HepG2 (cell line): ENCODE results near the gene SDK1. TPM values are rescaled to one million over a fixed set of nuclear protein-coding genes. Genes with fewer than 3 reads are reported as not detected.

Source experiments
- ATAC-seq: fragments of 200-7000 bp; cut with Tn5 transposase; 3 replicates; pipeline ENCODE4 v1.9.1; 2020; ENCODE audit warnings: mild to moderate bottlenecking, moderate library complexity
- BruUV-seq: library from RNA; stranded (reverse); fragments of 400-500 nt; replicated peaks from 2 replicates; lab custom pipeline; 2021; lab: Mats Ljungman, UMichigan
- CTCF ChIA-PET: fragments of 300-600 bp; formaldehyde crosslinking; extraction: SDS; loops from one replicate; lab custom pipeline; 2021; ENCODE audit warnings: low total read pairs, inconsistent platforms, low intra/inter-chr PET ratio; lab: Yijun Ruan, JAX
- POLR2A ChIA-PET: fragments of 350-600 bp; sonication (Branson Sonifier 250); formaldehyde crosslinking; loops from one replicate; lab custom pipeline; 2020; ENCODE audit warnings: antibody characterized with exemption, inconsistent platforms; lab: Yijun Ruan, JAX
- DNase-seq: peaks from one replicate; pipeline ENCODE4 v3.0.0-alpha.2; 2015; ENCODE audit warnings: low spot score
- FAIRE-seq: peaks from 3 replicates; lab custom pipeline; 2011; peaks lifted over from hg19 to GRCh38; lab: Jason Lieb, UNC
- H2AFZ ChIP-seq: one replicate; pipeline ENCODE4 v1.6.1; 2011; ENCODE audit warnings: low read length, inconsistent platforms
- H3K27ac ChIP-seq: fragments of 300-600 bp; 3 replicates; pipeline ENCODE4 v1.8.0; 2011; ENCODE audit warnings: mixed run types, mild to moderate bottlenecking, mixed read lengths, low read length, inconsistent platforms; ENCODE audit not compliant: insufficient read depth; ENCODE audit errors: extremely low read length
- H3K27me3 ChIP-seq, 2 experiments: fragments of 200-600 bp in 1 of 2; 2 replicates in 1 of 2; 3 replicates in 1 of 2; pipeline versions ENCODE4 v1.6.0 to v1.8.0; 2011; ENCODE audit warnings: low read length in 2 of 2, mild to moderate bottlenecking in 2 of 2, moderate library complexity in 2 of 2, inconsistent platforms in 1 of 2; ENCODE audit not compliant: insufficient read depth in 2 of 2, control insufficient read depth in 1 of 2
- H3K36me3 ChIP-seq, 2 experiments: fragments of 200-600 bp in 1 of 2; replicated peaks in 1 of 2; 2 replicates in 1 of 2; 3 replicates in 1 of 2; pipeline versions ENCODE4 v1.5.1 to v1.8.0; 2011; ENCODE audit warnings: low read length in 2 of 2, inconsistent platforms in 1 of 2; ENCODE audit not compliant: insufficient read depth in 2 of 2, control insufficient read depth in 1 of 2
- H3K4me1 ChIP-seq: 2 replicates; pipeline ENCODE4 v1.5.1; 2012; ENCODE audit warnings: low read length, inconsistent platforms; ENCODE audit not compliant: insufficient read depth
- H3K4me2 ChIP-seq: 2 replicates; pipeline ENCODE4 v1.6.0; 2011; ENCODE audit warnings: low read depth, low read length, inconsistent platforms
- H3K4me3 ChIP-seq, 3 experiments: fragments of 200-600 bp in 1 of 3; sonication (generic), shearing (Covaris generic) in 1 of 3; replicated peaks in 1 of 3; 2 replicates each; pipeline ENCODE4 v1.5.1; 2011 to 2016; ENCODE audit warnings: low read length in 3 of 3, inconsistent platforms in 2 of 3, low read depth in 2 of 3, mild to moderate bottlenecking in 2 of 3, control low read depth in 1 of 3, mixed read lengths in 1 of 3; ENCODE audit not compliant: insufficient read depth in 1 of 3
- H3K79me2 ChIP-seq: one replicate; pipeline ENCODE4 v1.6.1; 2011; ENCODE audit warnings: low read length, inconsistent platforms; ENCODE audit not compliant: insufficient read depth
- H3K9ac ChIP-seq: 2 replicates; pipeline ENCODE4 v1.6.0; 2011; ENCODE audit warnings: mild to moderate bottlenecking, low read depth, low read length, inconsistent platforms; ENCODE audit not compliant: insufficient read depth
- H3K9me3 ChIP-seq: 2 replicates; pipeline ENCODE4 v1.5.1; 2012; ENCODE audit warnings: mild to moderate bottlenecking, low read length
- H4K20me1 ChIP-seq: 2 replicates; pipeline ENCODE4 v1.6.0; 2011; ENCODE audit warnings: inconsistent platforms, mild to moderate bottlenecking, low read length, moderate library complexity; ENCODE audit not compliant: insufficient read depth
- FOXA1 ChIP-seq, 2 experiments: fragments of 450-650 bp in 1 of 2; sonication (generic) in 1 of 2; formaldehyde crosslinking in 1 of 2; IDR thresholded peaks; 2 replicates each; pipeline versions ENCODE4 v1.4.0 to v1.6.1; 2016 to 2020; ENCODE audit warnings: missing genetic modification reagents in 1 of 2
- HOXA9 ChIP-seq: sonication (generic); formaldehyde crosslinking; IDR thresholded peaks from 2 replicates; pipeline ENCODE4 v1.8.1; 2022; ENCODE audit warnings: missing genetic modification reagents, mild to moderate bottlenecking, moderate library complexity, borderline replicate concordance
- NFE2L1 ChIP-seq: sonication (generic); formaldehyde crosslinking; IDR thresholded peaks from 2 replicates; pipeline ENCODE4 v1.4.0; 2020; ENCODE audit warnings: missing genetic modification reagents, mild to moderate bottlenecking, borderline replicate concordance
- PHF5A ChIP-seq: IDR thresholded peaks from one replicate; pipeline ENCODE4 v1.6.1; 2018; ENCODE audit warnings: low read depth, missing genetic modification reagents; ENCODE audit not compliant: unreplicated experiment
- RBFOX2 ChIP-seq: fragments of 200-400 bp; formaldehyde crosslinking; IDR thresholded peaks from 2 replicates; pipeline ENCODE4 v1.6.1; 2017; ENCODE audit warnings: low read depth, mild to moderate bottlenecking, low read length
- ZBTB3 ChIP-seq: sonication (generic); formaldehyde crosslinking; IDR thresholded peaks from 2 replicates; pipeline ENCODE4 v1.4.0; 2020; ENCODE audit warnings: low read depth, mild to moderate bottlenecking, moderate library complexity, missing genetic modification reagents, borderline replicate concordance
- ZBTB38 ChIP-seq: sonication (generic); formaldehyde crosslinking; IDR thresholded peaks from 2 replicates; pipeline ENCODE4 v1.5.1; 2020; ENCODE audit warnings: mild to moderate bottlenecking, missing genetic modification reagents
- ZFP37 ChIP-seq: sonication (generic); formaldehyde crosslinking; IDR thresholded peaks from 2 replicates; pipeline ENCODE4 v1.4.0; 2020; ENCODE audit warnings: missing genetic modification reagents, borderline replicate concordance
- ZNF274 ChIP-seq: sonication (generic); formaldehyde crosslinking; IDR thresholded peaks from 2 replicates; pipeline ENCODE4 v1.5.1; 2020; ENCODE audit warnings: mild to moderate bottlenecking, missing genetic modification reagents
- ZNF382 ChIP-seq: sonication (generic); formaldehyde crosslinking; IDR thresholded peaks from 2 replicates; pipeline ENCODE4 v1.5.0; 2020; ENCODE audit warnings: missing genetic modification reagents, mild to moderate bottlenecking, borderline replicate concordance
- ZNF430 ChIP-seq: sonication (generic); formaldehyde crosslinking; IDR thresholded peaks from 2 replicates; pipeline ENCODE4 v1.9.0; 2021; ENCODE audit warnings: mild to moderate bottlenecking, missing genetic modification reagents
- ZNF552 ChIP-seq: sonication (generic); formaldehyde crosslinking; IDR thresholded peaks from 2 replicates; pipeline ENCODE4 v1.9.0; 2022; ENCODE audit warnings: missing genetic modification reagents, mild to moderate bottlenecking, borderline replicate concordance
- ZNF775 ChIP-seq: sonication (generic); formaldehyde crosslinking; IDR thresholded peaks from 2 replicates; pipeline ENCODE4 v1.4.0; 2020; ENCODE audit warnings: missing genetic modification reagents, mild to moderate bottlenecking, moderate library complexity, borderline replicate concordance
- WGBS: methylation state at CpG from one replicate; pipeline ENCODE4 v1.1.6; 2017; ENCODE audit warnings: low lambda C conversion rate; 5-methylcytosine and 5-hydroxymethylcytosine counted together
- in situ Hi-C: cut with HindIII; loops from 2 replicates; pipeline ENCODE4 v1.10.0; 2017; ENCODE audit warnings: low pct_unique_long_range_greater_than_20kb; ENCODE audit not compliant: extremely low pct_ligation_motif_present
- intact Hi-C: fragments of 100-400 bp; cut with micrococcal nuclease; formaldehyde crosslinking; loops from one replicate; pipeline ENCODE4 v1.10.0; 2022; ENCODE audit not compliant: unreplicated experiment
- polyA plus RNA-seq, 8 experiments: library from polyadenylated mRNA; depleted of rRNA in 3 of 8; stranded (reverse) in 7 of 8; unstranded in 1 of 8; fragments of >200 nt; fragmentation: Illumina TruSeq in 4 of 8; extraction: Trizol in 4 of 8; gene quantifications; 2 replicates each; pipeline versions ENCODE4 v1.2.1 to v1.2.3, GENCODE V29; 2011 to 2016; ENCODE audit warnings: low read depth in 4 of 8, missing spikeins in 1 of 8, mixed read lengths in 1 of 8; ENCODE audit not compliant: insufficient read depth in 1 of 8
- total RNA-seq, 5 experiments: library from RNA; depleted of rRNA; stranded (reverse); fragments of >200 nt; fragmentation: Illumina TruSeq; extraction: Trizol; gene quantifications; 2 replicates each; pipeline ENCODE4 v1.2.3, GENCODE V29; 2016; ENCODE audit warnings: low read depth in 1 of 5
- TF ChIP-seq, protein P1 (sequence below), 2 experiments: IDR thresholded peaks; 2 replicates each; pipeline ENCODE4 v1.6.1; 2011 to 2012; ENCODE audit warnings: low read length in 2 of 2, borderline replicate concordance in 1 of 2, low read depth in 1 of 2, mild to moderate bottlenecking in 1 of 2, moderate library complexity in 1 of 2
- TF ChIP-seq, protein P2 (sequence below): sonication (generic); formaldehyde crosslinking; IDR thresholded peaks from 2 replicates; pipeline ENCODE4 v1.9.0; 2021; ENCODE audit warnings: missing genetic modification reagents, borderline replicate concordance

The SDK1 gene
- total and polyA plus RNA-seq, 2 of the 13 experiments (the other 11 are each of a cell fraction or from before 2014, with no cell fraction given) = 0.35 to 2.4 TPM

DNA sequence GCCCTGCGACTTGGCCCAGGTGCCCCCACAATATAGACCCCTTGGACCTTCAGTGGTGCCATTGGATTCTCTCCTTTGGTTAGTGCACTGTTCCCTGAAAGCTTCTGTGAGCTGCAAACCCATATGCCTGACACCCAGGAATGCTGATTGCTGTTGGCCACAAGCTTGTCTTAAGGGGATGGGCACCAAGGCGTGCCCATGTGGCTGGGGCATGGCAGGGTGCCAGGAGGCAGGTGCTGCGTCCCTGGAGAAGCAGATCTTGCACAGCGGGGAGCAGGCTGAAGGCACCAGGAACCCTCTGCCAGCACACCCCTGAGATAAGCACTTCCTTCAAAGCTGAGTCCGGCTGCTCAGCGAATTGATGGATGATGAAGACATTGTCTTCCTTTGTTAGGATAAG is 411.8 kb downstream of the SDK1 start:
- 98% methylated on average over 6 of the region's 6 CpGs for WGBS
- H3K4me3 ChIP-seq = no peak overlapping the region
- H3K36me3 ChIP-seq = no peaks in the 10 kb centered on the region
- no peak overlapping the region for H3K9ac ChIP-seq
- H3K79me2 ChIP-seq = no peaks in the 10 kb centered on the region
- no peaks in the 10 kb centered on the region for H3K27me3 ChIP-seq
- no peaks in the 10 kb centered on the region for H3K9me3 ChIP-seq
- no peak for FAIRE-seq
- H3K4me1 ChIP-seq = no peaks in the 10 kb centered on the region
- no peaks in the 10 kb centered on the region for H4K20me1 ChIP-seq
- TF ChIP-seq PHF5A (no peak), ZBTB3 (CRISPR knock-in tag) (no peak), FOXA1 (IDR thresholded peaks at IDR 0.05) (no peak), FOXA1 (CRISPR knock-in tag; IDR thresholded peaks at IDR 0.05) (no peak), ZNF775 (CRISPR knock-in tag) (no peak), ZBTB38 (CRISPR knock-in tag) (no peak), NFE2L1 (CRISPR knock-in tag) (no peak), ZNF430 (CRISPR knock-in tag) (no peak), ZFP37 (no peak), ZNF274 (CRISPR knock-in tag) (no peak), HOXA9 (CRISPR knock-in tag) (no peak), ZNF552 (CRISPR knock-in tag) (no peak), ZNF382 (no peak), RBFOX2 (no peak)
- TF ChIP-seq, protein P1, sequence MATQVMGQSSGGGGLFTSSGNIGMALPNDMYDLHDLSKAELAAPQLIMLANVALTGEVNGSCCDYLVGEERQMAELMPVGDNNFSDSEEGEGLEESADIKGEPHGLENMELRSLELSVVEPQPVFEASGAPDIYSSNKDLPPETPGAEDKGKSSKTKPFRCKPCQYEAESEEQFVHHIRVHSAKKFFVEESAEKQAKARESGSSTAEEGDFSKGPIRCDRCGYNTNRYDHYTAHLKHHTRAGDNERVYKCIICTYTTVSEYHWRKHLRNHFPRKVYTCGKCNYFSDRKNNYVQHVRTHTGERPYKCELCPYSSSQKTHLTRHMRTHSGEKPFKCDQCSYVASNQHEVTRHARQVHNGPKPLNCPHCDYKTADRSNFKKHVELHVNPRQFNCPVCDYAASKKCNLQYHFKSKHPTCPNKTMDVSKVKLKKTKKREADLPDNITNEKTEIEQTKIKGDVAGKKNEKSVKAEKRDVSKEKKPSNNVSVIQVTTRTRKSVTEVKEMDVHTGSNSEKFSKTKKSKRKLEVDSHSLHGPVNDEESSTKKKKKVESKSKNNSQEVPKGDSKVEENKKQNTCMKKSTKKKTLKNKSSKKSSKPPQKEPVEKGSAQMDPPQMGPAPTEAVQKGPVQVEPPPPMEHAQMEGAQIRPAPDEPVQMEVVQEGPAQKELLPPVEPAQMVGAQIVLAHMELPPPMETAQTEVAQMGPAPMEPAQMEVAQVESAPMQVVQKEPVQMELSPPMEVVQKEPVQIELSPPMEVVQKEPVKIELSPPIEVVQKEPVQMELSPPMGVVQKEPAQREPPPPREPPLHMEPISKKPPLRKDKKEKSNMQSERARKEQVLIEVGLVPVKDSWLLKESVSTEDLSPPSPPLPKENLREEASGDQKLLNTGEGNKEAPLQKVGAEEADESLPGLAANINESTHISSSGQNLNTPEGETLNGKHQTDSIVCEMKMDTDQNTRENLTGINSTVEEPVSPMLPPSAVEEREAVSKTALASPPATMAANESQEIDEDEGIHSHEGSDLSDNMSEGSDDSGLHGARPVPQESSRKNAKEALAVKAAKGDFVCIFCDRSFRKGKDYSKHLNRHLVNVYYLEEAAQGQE (IDR thresholded peaks at IDR 0.05; ENCODE audit: borderline replicate concordance in 1 of 2, low read depth in 1 of 2, low read length in 2 of 2) = no peak
- TF ChIP-seq, protein P2, sequence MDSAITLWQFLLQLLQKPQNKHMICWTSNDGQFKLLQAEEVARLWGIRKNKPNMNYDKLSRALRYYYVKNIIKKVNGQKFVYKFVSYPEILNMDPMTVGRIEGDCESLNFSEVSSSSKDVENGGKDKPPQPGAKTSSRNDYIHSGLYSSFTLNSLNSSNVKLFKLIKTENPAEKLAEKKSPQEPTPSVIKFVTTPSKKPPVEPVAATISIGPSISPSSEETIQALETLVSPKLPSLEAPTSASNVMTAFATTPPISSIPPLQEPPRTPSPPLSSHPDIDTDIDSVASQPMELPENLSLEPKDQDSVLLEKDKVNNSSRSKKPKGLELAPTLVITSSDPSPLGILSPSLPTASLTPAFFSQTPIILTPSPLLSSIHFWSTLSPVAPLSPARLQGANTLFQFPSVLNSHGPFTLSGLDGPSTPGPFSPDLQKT (CRISPR knock-in tag) = no peak
- H3K27ac ChIP-seq = no peak overlapping the region
- DNase-seq = no peak
- no peak overlapping the region for H2AFZ ChIP-seq
- CTCF ChIA-PET = no interaction called here
- in situ Hi-C loops (no loop called here), intact Hi-C loops (no loop called here)
- POLR2A ChIA-PET = no interaction called here
- BruUV-seq = no TSS peak
- no peak for ATAC-seq
- H3K4me2 ChIP-seq = no peak overlapping the region
